ENCODE data around the gene TNFRSF21.

The TNFRSF21 gene

GRCh38 chr6:47265971-47266370 is 43.7 kb downstream of the TNFRSF21 start:
- in situ Hi-C loops (cut with HindIII; ENCODE audit: low sequenced_read_pairs): no loop called here
- no peak for DNase-seq (ENCODE audit: low read depth, low spot score)
- H3K4me3 ChIP-seq (ENCODE audit: low read depth, low read length): no peak overlapping the region
- TF ChIP-seq, protein P1, sequence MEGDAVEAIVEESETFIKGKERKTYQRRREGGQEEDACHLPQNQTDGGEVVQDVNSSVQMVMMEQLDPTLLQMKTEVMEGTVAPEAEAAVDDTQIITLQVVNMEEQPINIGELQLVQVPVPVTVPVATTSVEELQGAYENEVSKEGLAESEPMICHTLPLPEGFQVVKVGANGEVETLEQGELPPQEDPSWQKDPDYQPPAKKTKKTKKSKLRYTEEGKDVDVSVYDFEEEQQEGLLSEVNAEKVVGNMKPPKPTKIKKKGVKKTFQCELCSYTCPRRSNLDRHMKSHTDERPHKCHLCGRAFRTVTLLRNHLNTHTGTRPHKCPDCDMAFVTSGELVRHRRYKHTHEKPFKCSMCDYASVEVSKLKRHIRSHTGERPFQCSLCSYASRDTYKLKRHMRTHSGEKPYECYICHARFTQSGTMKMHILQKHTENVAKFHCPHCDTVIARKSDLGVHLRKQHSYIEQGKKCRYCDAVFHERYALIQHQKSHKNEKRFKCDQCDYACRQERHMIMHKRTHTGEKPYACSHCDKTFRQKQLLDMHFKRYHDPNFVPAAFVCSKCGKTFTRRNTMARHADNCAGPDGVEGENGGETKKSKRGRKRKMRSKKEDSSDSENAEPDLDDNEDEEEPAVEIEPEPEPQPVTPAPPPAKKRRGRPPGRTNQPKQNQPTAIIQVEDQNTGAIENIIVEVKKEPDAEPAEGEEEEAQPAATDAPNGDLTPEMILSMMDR (IDR thresholded peaks at IDR 0.05; ENCODE audit: low read depth, low read length): no peak

DNA sequence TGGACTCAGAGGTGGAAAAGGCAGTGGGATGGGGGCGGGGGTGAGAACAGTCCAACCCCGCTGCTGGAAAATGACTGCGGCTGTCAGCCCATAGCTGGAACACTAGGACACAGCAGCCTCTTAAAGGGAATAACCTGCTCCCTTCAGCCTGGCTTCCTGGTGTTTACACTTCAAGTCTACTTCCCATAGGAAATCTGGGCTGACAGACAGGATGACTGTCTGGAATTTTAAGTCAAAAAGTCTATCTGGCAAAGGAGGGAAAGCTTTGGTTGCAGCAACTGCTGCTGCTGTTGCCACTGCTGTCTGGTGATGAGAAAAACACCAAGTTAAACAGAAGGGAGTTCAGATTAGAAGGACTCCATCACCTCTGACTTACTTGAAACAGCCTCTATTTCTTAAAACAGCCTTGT is 44.9 kb downstream of the TNFRSF21 start:
- H3K4me3 ChIP-seq (ENCODE audit: low read depth, low read length): no peak overlapping the region
- in situ Hi-C loops (cut with HindIII; ENCODE audit: low sequenced_read_pairs): no loop called here
- no peak for DNase-seq (ENCODE audit: low read depth, low spot score)
- TF ChIP-seq, protein P1 (IDR thresholded peaks at IDR 0.05; ENCODE audit: low read depth, low read length): no peak

DNA sequence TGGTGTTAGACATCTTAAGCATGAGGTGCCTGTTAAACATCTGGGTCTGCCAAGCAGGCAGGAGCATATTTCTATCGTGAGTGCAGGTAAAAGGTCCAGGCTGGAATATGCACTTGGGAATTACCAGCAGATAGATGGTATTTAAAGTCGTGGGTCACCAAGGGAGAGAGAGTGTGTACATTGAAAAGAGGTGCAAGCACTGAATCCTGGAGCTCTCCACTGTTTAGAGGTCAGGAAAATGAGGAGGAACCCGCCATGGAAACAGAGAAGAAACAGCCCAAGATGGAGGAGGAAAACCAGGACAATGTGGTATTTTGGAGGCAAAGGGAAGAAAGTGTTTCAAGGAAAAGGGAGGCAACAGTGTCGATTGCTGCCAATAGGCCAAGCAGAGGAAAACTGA is 46.4 kb downstream of the TNFRSF21 start:
- no peak overlapping the region for H3K4me3 ChIP-seq (ENCODE audit: low read depth, low read length)
- TF ChIP-seq, protein P1 (IDR thresholded peaks at IDR 0.05; ENCODE audit: low read depth, low read length): no peak
- no peak for DNase-seq (ENCODE audit: low read depth, low spot score)
- in situ Hi-C loops (cut with HindIII; ENCODE audit: low sequenced_read_pairs): no loop called here

GRCh38 chr6:47262231-47262630 is 47.5 kb downstream of the TNFRSF21 start:
- no peak overlapping the region for H3K4me3 ChIP-seq (ENCODE audit: low read depth, low read length)
- in situ Hi-C loops (cut with HindIII; ENCODE audit: low sequenced_read_pairs): no loop called here
- TF ChIP-seq, protein P1 (IDR thresholded peaks at IDR 0.05; ENCODE audit: low read depth, low read length): no peak
- DNase-seq (ENCODE audit: low read depth, low spot score): no peak

- no peak overlapping the region for H3K4me3 ChIP-seq (ENCODE audit: low read depth, low read length)
- TF ChIP-seq, protein P1 (IDR thresholded peaks at IDR 0.05; ENCODE audit: low read depth, low read length): no peak
- no peak for DNase-seq (ENCODE audit: low read depth, low spot score)
- in situ Hi-C loops (cut with HindIII; ENCODE audit: low sequenced_read_pairs): no loop called here
Measured at GRCh38 chr6:47261191-47261590, 48.5 kb downstream of the TNFRSF21 start.

- TF ChIP-seq, protein P1 (IDR thresholded peaks at IDR 0.05; ENCODE audit: low read depth, low read length): no peak
- H3K4me3 ChIP-seq (ENCODE audit: low read depth, low read length): no peak overlapping the region
- in situ Hi-C loops (cut with HindIII; ENCODE audit: low sequenced_read_pairs): no loop called here
- no peak for DNase-seq (ENCODE audit: low read depth, low spot score)
Measured at GRCh38 chr6:47260021-47260420, 49.7 kb downstream of the TNFRSF21 start.

Measured in astrocyte of the spinal cord (primary cell).